Psoas muscle (tissue), 8 donors: ENCODE results near the gene HSD17B14. TPM values are rescaled to one million over a fixed set of nuclear protein-coding genes. Genes with fewer than 3 reads are reported as not detected.
"Not testable (repeated sequence)": the region's sequence is repeated elsewhere in the genome, so short reads cannot be mapped to it uniquely, and the experiment has no call there.

Experiments
- ATAC-seq, 4 donors: fragments of 200-7000 bp; cut with Tn5 transposase; one replicate each; pipeline ENCODE4 v1.9.1; 2020; ENCODE audit warnings: moderate library complexity in 3 of 4, mild to moderate bottlenecking in 2 of 4
- DNase-seq, 2 donors: peaks; one replicate each; pipeline ENCODE4 v3.0.0-alpha.2; 2020
- H3K27ac ChIP-seq: fragments of 200-600 bp; one replicate; pipeline ENCODE4 v1.8.0; 2022
- H3K27me3 ChIP-seq, 3 donors: fragments of 200-600 bp in 1 of 3; one replicate each; pipeline versions ENCODE4 v1.6.1 to v1.8.0; 2013 to 2022; ENCODE audit warnings: low read length in 2 of 3, mild to moderate bottlenecking in 2 of 3, moderate library complexity in 1 of 3; ENCODE audit not compliant: insufficient read depth in 3 of 3
- H3K36me3 ChIP-seq, 2 donors: fragments of 200-600 bp in 1 of 2; one replicate each; pipeline versions ENCODE4 v1.6.1 to v1.8.0; 2013 to 2022; ENCODE audit warnings: low read depth in 1 of 2, mild to moderate bottlenecking in 1 of 2, moderate library complexity in 1 of 2; ENCODE audit not compliant: insufficient read depth in 1 of 2
- H3K4me1 ChIP-seq: fragments of 200-600 bp; one replicate; pipeline ENCODE4 v1.8.0; 2022
- H3K4me3 ChIP-seq: fragments of 200-600 bp; one replicate; pipeline ENCODE4 v1.8.0; 2022; ENCODE audit warnings: mild to moderate bottlenecking
- H3K9me3 ChIP-seq: fragments of 200-600 bp; one replicate; pipeline ENCODE4 v1.8.0; 2022
- CTCF ChIP-seq: fragments of 200-600 bp; IDR thresholded peaks from one replicate; pipeline ENCODE4 v1.8.0; 2022; ENCODE audit warnings: antibody characterized with exemption
- WGBS, 3 donors: extraction: QIAGEN DNeasy Blood & Tissue Kit; methylation state at CpG; one replicate each; pipeline versions ENCODE4 v1.1.6 to v1.1.7; 2013; 5-methylcytosine and 5-hydroxymethylcytosine counted together
- intact Hi-C, 2 donors: fragments of 100-400 bp; cut with DNase I; formaldehyde crosslinking; loops; one replicate each; pipeline versions ENCODE4 v1.11.0 to v1.14.2; 2022
- polyA plus RNA-seq, 3 donors: library from polyadenylated mRNA; stranded (reverse); fragments of 200-250 nt; gene quantifications; one replicate each; pipeline ENCODE4 v1.2.3, GENCODE V29; 2013
- total RNA-seq, 4 donors: library from RNA; stranded (reverse); fragmentation: NEBNext Ultra II Directional in 2 of 4; extraction: Animal tissue kit (Norgen Biotek cat#: 25700) in 2 of 4; gene quantifications; one replicate each; pipeline versions ENCODE4 v1.2.1 to v1.2.4, GENCODE V29; 2021 to 2023
- donor health status: healthy with polysubstance abuse.
- donor health status: DM: no; HTN: no; CAD: no; lungs with moderate emphysema.
- donor health status: Bipolar disorder and iron deficiency.
- donor health status: healthy.
- donor health status: DM: yes; HTN: yes; CAD: no.
- donor health status: DM: no; HTN: no; CAD: no.
- donor health status: DM: no; HTN: no; CAD: no.
- donor health status: DM: yes; HTN: yes; CAD: no.

Gene HSD17B14
- total and polyA plus RNA-seq, 7 donors, result 0.15 to 1.2 (median 0.66) TPM

- WGBS, 3 donors, result 1 to 3% (median 1%) methylated on average over 38 of the region's 38 CpGs
- peak; percentile 90 to 95 for DNase-seq
- H3K9me3 ChIP-seq, result no peaks in the 10 kb centered on the region
- H3K4me1 ChIP-seq, result peaks cover 7% of the 10 kb centered on the region
- TF ChIP-seq CTCF, result peak; percentile 98
- intact Hi-C loops, result loop anchor here (1.0 to 2.0 kb wide), 2 partner anchors 40 to 42 kb away; partner anchors contain the start of gene HSD17B14 (in 1 of the 2)
- no peaks in the 10 kb centered on the region for H3K27me3 ChIP-seq
- H3K27ac ChIP-seq, result peak overlapping the region; percentile 84
- H3K4me3 ChIP-seq, result peak overlapping the region; percentile 70
- peak; percentile 97 for ATAC-seq
- peaks cover 0 to 19% of the 10 kb centered on the region in 2 donors for H3K36me3 ChIP-seq
Measured at GRCh38 chr19:48795055-48795684, 41.1 kb downstream of the HSD17B14 start.

GRCh38 chr19:48794291-48794690 lies 42.0 kb downstream of the HSD17B14 start:
- no peaks in the 10 kb centered on the region for H3K27me3 ChIP-seq
- H3K9me3 ChIP-seq, result no peaks in the 10 kb centered on the region
- H3K27ac ChIP-seq, result peak overlapping the region; percentile 84
- H3K4me1 ChIP-seq, result peaks cover 7% of the 10 kb centered on the region
- TF ChIP-seq CTCF, result no peak
- H3K4me3 ChIP-seq, result no peak overlapping the region
- peaks cover 0 to 12% of the 10 kb centered on the region in 2 donors for H3K36me3 ChIP-seq
- ATAC-seq (no peak), DNase-seq (no peak)
- 75 to 87% (median 76%) methylated on average over 6 of the region's 6 CpGs for WGBS, 3 donors
- intact Hi-C loops, result loop anchor here in 1 of 2 donors (2.0 kb wide), 1 partner anchor 43 kb away; the partner anchor contains the start of gene HSD17B14

- TF ChIP-seq CTCF, result no peak
- Histone ChIP-seq H3K36me3 (peaks cover 0 to 2% of the 10 kb centered on the region in 2 donors), H3K4me3 (no peak overlapping the region), H3K27ac (no peak overlapping the region), H3K4me1 (peaks cover 7% of the 10 kb centered on the region), H3K9me3 (no peaks in the 10 kb centered on the region), H3K27me3 (no peaks in the 10 kb centered on the region)
- DNase-seq (no peak), ATAC-seq (no peak)
- intact Hi-C loops, result no loop called here
- 69 to 79% (median 79%) methylated on average over 8 of the region's 8 CpGs for WGBS, 3 donors
Measured at GRCh38 chr19:48793271-48793670, 43.0 kb downstream of the HSD17B14 start.

GRCh38 chr19:48787331-48787730 lies 49.0 kb downstream of the HSD17B14 start:
- H3K27ac ChIP-seq, result peak overlapping the region; percentile 62
- not testable (repeated sequence) for H3K36me3 ChIP-seq, H3K9me3 ChIP-seq, H3K4me3 ChIP-seq, H3K4me1 ChIP-seq, DNase-seq, H3K27me3 ChIP-seq
- WGBS, 3 donors, result 32 to 58% (median 37%) methylated on average over 9 of the region's 9 CpGs
- peak; percentile 41 to 73 (median 54) for ATAC-seq
- intact Hi-C loops, result loop anchor here in 1 of 2 donors (2.0 kb wide), 1 partner anchor 177 kb away; the partner anchor contains the start of gene FTL

GRCh38 chr19:48786422-48786821 lies 49.9 kb downstream of the HSD17B14 start:
- 47 to 54% (median 49%) methylated on average over 7 of the region's 7 CpGs for WGBS, 3 donors
- peak; percentile 35 to 61 (median 48) for ATAC-seq
- H3K4me1 ChIP-seq, H3K27me3 ChIP-seq, H3K4me3 ChIP-seq, H3K36me3 ChIP-seq, H3K9me3 ChIP-seq, DNase-seq: not testable (repeated sequence)
- peak overlapping the region; percentile 62 for H3K27ac ChIP-seq
- intact Hi-C loops, result loop anchor here in 1 of 2 donors (2.0 kb wide), 1 partner anchor 178 kb away; the partner anchor contains the start of gene FTL
